Activated T-cell treated with anti-CD3 and anti-CD28 coated beads, Interleukin-2, amount 50 U/mL, for 48 hours (primary cell): ENCODE results near the gene F11.
"Not testable (repeated sequence)": the region's sequence is repeated elsewhere in the genome, so short reads cannot be mapped to it uniquely, and the experiment has no call there.

ENCODE experiments used
- DNase-seq, 2 experiments: peaks; one replicate each; pipeline ENCODE4 v3.0.0-alpha.2; 2020

The F11 gene

GRCh38 chr4:186250760-186251159 lies 15.2 kb upstream of the F11 start:
- no peak for DNase-seq

GRCh38 chr4:186255122-186255521 lies 10.9 kb upstream of the F11 start:
- no peak for DNase-seq

- no peak for DNase-seq
Observed at GRCh38 chr4:186258216-186258811, 7.7 kb upstream of the F11 start.

GRCh38 chr4:186260117-186260503 lies 5.9 kb upstream of the F11 start:
- DNase-seq, result no peak

- no peak for DNase-seq
Observed at GRCh38 chr4:186260504-186261448, 5.2 kb upstream of the F11 start.

GRCh38 chr4:186264660-186265059 lies 1.3 kb upstream of the F11 start:
- DNase-seq, result no peak

GRCh38 chr4:186265250-186265649 lies 739 bp upstream of the F11 start:
- not testable (repeated sequence) for DNase-seq

- no peak for DNase-seq
Observed at GRCh38 chr4:186266729-186267456, 904 bp downstream of the F11 start.

GRCh38 chr4:186271081-186271678 lies 5.2 kb downstream of the F11 start:
- no peak for DNase-seq

GRCh38 chr4:186272699-186273391 lies 6.9 kb downstream of the F11 start:
- no peak for DNase-seq

GRCh38 chr4:186273392-186273789 lies 7.4 kb downstream of the F11 start:
- not testable (repeated sequence) for DNase-seq

- no peak for DNase-seq
Observed at GRCh38 chr4:186283311-186283710, 17.3 kb downstream of the F11 start.

- no peak for DNase-seq
Observed at GRCh38 chr4:186285147-186285546, 19.2 kb downstream of the F11 start.

GRCh38 chr4:186286581-186286980 lies 20.6 kb downstream of the F11 start:
- no peak for DNase-seq

- DNase-seq, result no peak
Observed at GRCh38 chr4:186291256-186291890, 25.4 kb downstream of the F11 start.

GRCh38 chr4:186294160-186294559 lies 28.2 kb downstream of the F11 start:
- peak in 1 of 2 experiments; percentile 18 for DNase-seq

GRCh38 chr4:186296481-186296880 lies 30.5 kb downstream of the F11 start:
- no peak for DNase-seq

GRCh38 chr4:186297013-186297645 lies 31.1 kb downstream of the F11 start:
- DNase-seq, result no peak

- peak in 1 of 2 experiments; percentile 15 for DNase-seq
Observed at GRCh38 chr4:186298031-186298647, 32.1 kb downstream of the F11 start.

- DNase-seq, result no peak
Observed at GRCh38 chr4:186299291-186299690, 33.3 kb downstream of the F11 start.
